ENCODE measurements around the gene TAF3.
"Not testable (repeated sequence)": the region's sequence is repeated elsewhere in the genome, so short reads cannot be mapped to it uniquely, and the experiment has no call there.

TAF3 gene

GRCh38 chr10:7797582-7797981 is 20.7 kb upstream of the TAF3 start:
- no peak for DNase-seq (ENCODE audit: low spot score)
- Histone ChIP-seq H3K4me3 (no peak overlapping the region), H3K27ac (peak overlapping the region in 1 of 2 donors; percentile 15)
- TF ChIP-seq CTCF (IDR thresholded peaks at IDR 0.05), result no peak

GRCh38 chr10:7802606-7803005 is 15.7 kb upstream of the TAF3 start:
- H3K27ac ChIP-seq, result no peak overlapping the region
- H3K4me3 ChIP-seq, result no peak overlapping the region
- no peak for DNase-seq (ENCODE audit: low spot score)
- no peak for TF ChIP-seq CTCF (IDR thresholded peaks at IDR 0.05)

- no peak overlapping the region for H3K4me3 ChIP-seq
- no peak for TF ChIP-seq CTCF (IDR thresholded peaks at IDR 0.05)
- DNase-seq (ENCODE audit: low spot score), result no peak
- H3K27ac ChIP-seq, result no peak overlapping the region
Observed at GRCh38 chr10:7804216-7804615, 14.1 kb upstream of the TAF3 start.

- DNase-seq (ENCODE audit: low spot score), result no peak
- no peak for TF ChIP-seq CTCF (IDR thresholded peaks at IDR 0.05)
- Histone ChIP-seq H3K4me3 (no peak overlapping the region), H3K27ac (no peak overlapping the region)
Observed at GRCh38 chr10:7804741-7805140, 13.6 kb upstream of the TAF3 start.

GRCh38 chr10:7808686-7809267 is 9.5 kb upstream of the TAF3 start:
- no peak for TF ChIP-seq CTCF (IDR thresholded peaks at IDR 0.05)
- DNase-seq (ENCODE audit: low spot score), result no peak
- no peak overlapping the region for H3K27ac ChIP-seq
- no peak overlapping the region for H3K4me3 ChIP-seq

- no peak for TF ChIP-seq CTCF (IDR thresholded peaks at IDR 0.05)
- DNase-seq (ENCODE audit: low spot score), result no peak
- Histone ChIP-seq H3K4me3 (no peak overlapping the region), H3K27ac (no peak overlapping the region)
Observed at GRCh38 chr10:7810443-7810842, 7.9 kb upstream of the TAF3 start.

- DNase-seq (ENCODE audit: low spot score), result no peak
- H3K4me3 ChIP-seq, result no peak overlapping the region
- TF ChIP-seq CTCF (IDR thresholded peaks at IDR 0.05), result no peak
- no peak overlapping the region for H3K27ac ChIP-seq
Observed at GRCh38 chr10:7811000-7811399, 7.3 kb upstream of the TAF3 start.

GRCh38 chr10:7811743-7812142 is 6.6 kb upstream of the TAF3 start:
- H3K27ac ChIP-seq; H3K4me3 ChIP-seq; DNase-seq (ENCODE audit: low spot score): not testable (repeated sequence)

Data from coronary artery (tissue), 2 donors.